ENCODE data around the gene RAB40B.
A peak's percentile ranks its signal among the peaks of the same experiment; 100 is the strongest.

Gene RAB40B

DNA sequence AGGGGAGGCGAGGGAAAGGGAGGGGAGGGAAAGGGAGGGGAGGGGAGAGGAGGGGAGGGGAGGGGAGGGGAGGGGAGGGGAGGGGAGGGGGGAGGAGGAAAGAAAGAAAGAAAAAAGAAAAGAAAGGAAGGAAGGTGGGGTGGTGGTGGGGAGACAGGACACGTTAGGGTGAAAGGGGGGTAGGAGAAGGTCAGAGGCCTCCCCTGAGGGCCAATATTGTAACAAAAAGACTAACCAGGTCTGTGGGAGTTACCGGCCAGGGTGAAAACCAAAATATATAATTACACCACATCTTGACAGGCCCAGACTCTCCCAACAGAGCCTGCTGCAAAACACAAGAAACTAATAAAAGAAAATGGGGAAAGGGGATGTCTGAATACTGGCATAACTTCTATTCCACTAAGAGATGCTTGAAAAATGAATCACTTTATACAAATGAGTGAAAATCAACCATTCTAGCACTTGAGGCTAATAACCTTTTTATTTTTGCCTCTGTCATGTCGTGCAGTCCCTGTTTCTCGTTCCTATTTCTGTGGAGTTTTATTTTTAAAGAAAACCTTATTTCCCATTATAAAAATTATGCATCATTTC lies 60.2 kb downstream of the RAB40B start:
- H3K27ac Mint-ChIP-seq: no peak overlapping the region
- H3K27me3 Mint-ChIP-seq: no peaks in the 10 kb centered on the region
- no peaks in the 10 kb centered on the region for H3K9me3 Mint-ChIP-seq
- peaks cover 45% of the 10 kb centered on the region for H3K4me1 Mint-ChIP-seq
- H3K4me3 Mint-ChIP-seq: no peak overlapping the region
- ATAC-seq: no peak
- no peak for DNase-seq

DNA sequence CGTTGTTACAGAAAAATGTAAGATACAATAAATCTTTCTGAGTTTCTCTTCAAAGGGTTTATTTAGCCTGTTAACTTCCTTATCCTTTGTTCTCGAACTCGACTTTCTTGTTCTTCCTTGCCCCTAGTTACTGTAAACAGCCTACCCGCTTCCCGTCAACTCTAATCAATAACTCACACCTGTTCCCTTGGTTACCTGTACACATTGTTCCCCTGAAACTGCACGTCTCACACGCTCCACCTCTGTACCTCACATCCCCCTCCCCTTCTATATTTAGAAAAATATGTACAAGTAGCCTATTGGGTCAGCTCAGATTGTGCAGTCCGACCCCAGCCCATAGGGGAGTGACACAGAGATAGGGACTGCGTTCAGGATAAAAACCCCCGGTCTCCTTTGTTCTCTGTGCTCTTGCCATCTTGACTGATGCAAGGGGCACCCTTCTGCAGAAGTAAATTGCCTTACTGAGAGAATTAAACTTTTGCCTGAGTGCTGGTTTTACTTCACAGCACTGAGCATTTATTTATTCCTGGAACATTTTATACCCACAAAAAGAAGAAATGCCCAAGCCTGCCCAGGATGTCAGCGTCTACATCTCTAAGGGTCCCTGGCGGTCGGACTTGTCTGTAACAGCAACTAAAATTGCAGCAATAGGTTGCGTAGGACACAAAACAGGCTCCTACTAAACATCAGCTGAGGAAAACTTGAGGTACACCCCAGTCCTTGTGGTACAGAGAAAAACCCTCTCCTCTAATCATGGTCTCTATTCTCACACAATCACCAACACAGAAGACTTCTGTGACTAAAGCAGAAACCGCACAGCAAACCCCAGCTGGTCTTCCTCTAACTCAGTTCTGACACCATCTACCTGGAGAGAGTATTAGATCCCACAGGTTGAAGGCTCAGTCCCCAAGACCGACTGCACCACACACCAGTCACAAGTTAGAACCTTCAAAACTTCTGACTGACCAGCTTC lies 61.6 kb downstream of the RAB40B start:
- Mint-ChIP-seq H3K4me3 (no peak overlapping the region), H3K27me3 (no peaks in the 10 kb centered on the region), H3K4me1 (peaks cover 50% of the 10 kb centered on the region), H3K9me3 (no peaks in the 10 kb centered on the region), H3K27ac (peak overlapping the region; percentile 29 to 68)
- no peak for ATAC-seq
- no peak for DNase-seq

DNA sequence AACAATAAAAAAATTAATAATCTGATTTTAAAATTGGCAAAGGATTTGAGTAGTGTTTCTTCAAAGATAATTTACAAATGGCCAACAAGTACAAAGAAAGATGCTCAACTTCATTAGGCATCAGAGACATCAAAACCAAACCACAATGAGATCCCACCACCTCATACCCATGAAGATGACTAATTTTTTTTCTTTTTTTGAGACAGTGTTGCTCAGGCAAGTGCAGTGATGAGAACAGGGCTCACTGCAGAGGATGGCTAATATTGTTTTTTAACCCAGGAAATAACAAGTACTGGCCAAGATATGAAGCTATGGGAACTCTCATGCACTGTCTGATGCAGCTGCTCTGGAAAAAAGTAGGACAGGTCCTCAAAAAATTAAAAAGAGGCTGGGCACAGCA lies 65.2 kb downstream of the RAB40B start:
- peak overlapping the region in 1 of 2 donors; percentile 80 for H3K27ac Mint-ChIP-seq
- peaks cover 27% of the 10 kb centered on the region for H3K4me1 Mint-ChIP-seq
- ATAC-seq (peak; percentile 58), DNase-seq (no peak)
- H3K4me3 Mint-ChIP-seq: no peak overlapping the region
- no peaks in the 10 kb centered on the region for H3K27me3 Mint-ChIP-seq
- H3K9me3 Mint-ChIP-seq: no peaks in the 10 kb centered on the region

DNA sequence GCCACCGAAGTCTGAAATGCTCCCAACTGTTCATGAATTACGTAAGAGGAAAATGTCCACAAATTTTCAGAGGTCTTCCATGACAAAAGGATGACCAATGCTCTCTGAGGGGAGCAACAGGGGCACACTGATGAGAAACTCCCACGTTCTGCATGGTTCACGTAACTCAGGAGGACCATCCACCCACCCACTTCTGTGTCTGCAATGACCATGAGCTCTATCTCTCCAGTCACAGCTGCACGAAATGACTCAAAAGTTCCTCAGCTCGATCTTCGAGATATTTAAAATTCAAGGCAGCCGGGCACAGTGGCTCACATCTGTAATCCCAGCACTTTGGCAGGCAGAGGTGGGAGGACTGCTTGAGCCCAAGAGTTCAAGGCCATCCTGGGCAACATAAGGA lies 66.0 kb downstream of the RAB40B start:
- no peak for DNase-seq
- no peak overlapping the region for H3K4me3 Mint-ChIP-seq
- no peaks in the 10 kb centered on the region for H3K9me3 Mint-ChIP-seq
- H3K27ac Mint-ChIP-seq: peak overlapping the region in 1 of 2 donors; percentile 65
- H3K27me3 Mint-ChIP-seq: no peaks in the 10 kb centered on the region
- peaks cover 23% of the 10 kb centered on the region for H3K4me1 Mint-ChIP-seq
- ATAC-seq: no peak

DNA sequence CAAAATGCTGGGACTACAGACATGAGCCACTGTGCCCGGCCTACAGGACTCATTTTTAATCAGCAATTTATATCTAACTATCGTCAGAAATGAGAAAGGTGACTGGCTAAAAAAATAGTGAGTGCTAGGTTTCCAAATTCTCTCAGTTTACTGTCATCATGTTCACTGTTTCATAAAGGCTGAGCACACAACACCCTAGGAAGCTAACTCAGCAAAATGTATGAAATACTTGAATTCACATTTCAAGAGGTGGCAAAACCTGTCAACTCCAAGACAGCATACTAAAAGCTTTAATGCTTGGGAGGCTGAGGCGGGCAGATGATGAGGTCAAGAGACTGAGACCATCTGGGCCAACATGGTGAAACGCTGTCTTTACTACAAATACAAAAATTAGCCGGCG lies 67.0 kb downstream of the RAB40B start:
- H3K4me3 Mint-ChIP-seq: no peak overlapping the region
- no peak for DNase-seq
- peak overlapping the region in 1 of 2 donors; percentile 63 for H3K27ac Mint-ChIP-seq
- no peaks in the 10 kb centered on the region for H3K9me3 Mint-ChIP-seq
- no peak for ATAC-seq
- peaks cover 13% of the 10 kb centered on the region for H3K4me1 Mint-ChIP-seq
- H3K27me3 Mint-ChIP-seq: no peaks in the 10 kb centered on the region

DNA sequence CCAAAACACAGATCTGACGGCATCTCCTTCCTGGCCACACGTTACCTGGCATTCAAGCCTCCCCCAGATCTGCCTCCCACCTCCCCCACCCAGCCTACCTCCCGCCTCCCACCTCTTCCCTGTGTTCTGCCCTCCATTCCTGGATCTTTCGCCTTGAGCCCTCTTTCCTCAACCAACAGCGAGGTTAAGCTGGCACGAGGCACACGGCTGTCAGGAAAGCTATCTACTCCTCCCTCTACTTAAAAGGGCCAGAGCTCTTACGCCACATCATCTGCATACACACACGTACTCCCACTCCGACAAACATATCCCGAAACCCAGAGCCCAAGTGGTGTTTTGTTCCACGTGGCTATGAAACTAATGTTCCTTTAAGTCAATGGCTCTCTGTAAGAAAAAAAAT lies 68.3 kb downstream of the RAB40B start:
- Mint-ChIP-seq H3K27ac (no peak overlapping the region), H3K27me3 (no peaks in the 10 kb centered on the region), H3K4me3 (no peak overlapping the region), H3K4me1 (peaks cover 11% of the 10 kb centered on the region), H3K9me3 (no peaks in the 10 kb centered on the region)
- DNase-seq: no peak
- no peak for ATAC-seq

DNA sequence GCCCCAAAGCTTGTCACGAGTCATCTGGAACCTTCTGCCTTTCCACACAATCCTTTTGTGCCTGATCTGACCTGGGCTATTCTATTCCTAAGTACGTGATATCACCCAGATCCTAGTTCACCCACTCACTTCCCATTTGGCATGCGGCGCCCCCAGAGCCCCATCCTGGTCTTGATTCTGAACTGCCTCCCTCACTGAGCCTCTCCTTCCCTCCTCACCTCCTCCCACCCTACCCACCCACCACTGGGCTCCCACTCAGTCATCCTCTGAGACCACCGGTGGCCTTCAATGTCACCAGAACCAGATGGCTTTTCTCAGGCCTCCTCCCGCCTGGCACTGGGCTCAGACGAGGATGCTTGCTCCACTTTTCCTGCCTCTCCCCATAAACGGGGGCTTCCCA lies 68.8 kb downstream of the RAB40B start:
- Mint-ChIP-seq H3K4me3 (no peak overlapping the region), H3K4me1 (peaks cover 11% of the 10 kb centered on the region), H3K27ac (peak overlapping the region in 1 of 2 donors; percentile 92), H3K27me3 (no peaks in the 10 kb centered on the region), H3K9me3 (no peaks in the 10 kb centered on the region)
- DNase-seq: no peak
- ATAC-seq: no peak

DNA sequence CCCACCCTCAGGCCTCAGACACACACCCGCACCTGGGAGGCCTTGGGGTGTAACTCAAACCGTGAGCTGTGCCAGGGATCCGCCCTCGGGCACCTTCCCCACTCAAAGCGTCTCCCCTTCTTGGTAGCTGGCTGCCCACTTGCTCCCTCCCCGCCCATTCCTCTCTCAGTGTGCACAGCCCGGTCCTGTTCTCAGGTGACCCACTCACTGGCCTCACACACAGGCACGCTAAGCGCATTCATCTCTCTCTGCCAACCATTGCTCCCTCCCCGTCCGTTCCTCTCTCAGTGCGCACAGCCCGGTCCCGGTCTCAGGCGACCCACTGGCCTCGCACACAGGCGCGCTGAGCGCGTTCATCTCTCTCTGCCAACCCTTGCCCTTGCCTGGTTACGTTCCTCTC lies 71.1 kb downstream of the RAB40B start:
- no peak for ATAC-seq
- Mint-ChIP-seq H3K27ac (no peak overlapping the region), H3K9me3 (no peaks in the 10 kb centered on the region), H3K27me3 (no peaks in the 10 kb centered on the region), H3K4me3 (no peak overlapping the region), H3K4me1 (no peaks in the 10 kb centered on the region)
- DNase-seq: no peak

DNA sequence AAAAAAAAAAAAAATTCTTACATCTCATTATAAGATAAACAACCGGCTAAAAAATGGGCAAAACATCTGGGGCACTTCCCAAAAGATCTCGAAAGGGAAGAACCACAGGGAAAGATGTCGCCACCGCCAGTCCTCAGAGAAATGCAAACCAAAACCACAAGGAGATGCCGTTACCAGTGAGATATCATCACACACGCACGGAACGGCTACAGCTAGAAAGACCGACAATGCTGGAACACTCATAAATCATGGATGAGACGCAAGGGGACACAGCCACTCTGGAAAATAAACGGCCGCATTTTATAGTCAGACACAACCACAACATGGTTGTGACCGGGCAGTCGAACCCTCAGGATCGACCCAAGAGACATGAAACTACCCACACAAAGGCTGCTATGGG lies 74.8 kb downstream of the RAB40B start:
- DNase-seq: no peak
- Mint-ChIP-seq H3K4me3 (no peak overlapping the region), H3K27ac (no peak overlapping the region), H3K4me1 (no peaks in the 10 kb centered on the region), H3K9me3 (no peaks in the 10 kb centered on the region), H3K27me3 (no peaks in the 10 kb centered on the region)
- ATAC-seq: no peak

DNA sequence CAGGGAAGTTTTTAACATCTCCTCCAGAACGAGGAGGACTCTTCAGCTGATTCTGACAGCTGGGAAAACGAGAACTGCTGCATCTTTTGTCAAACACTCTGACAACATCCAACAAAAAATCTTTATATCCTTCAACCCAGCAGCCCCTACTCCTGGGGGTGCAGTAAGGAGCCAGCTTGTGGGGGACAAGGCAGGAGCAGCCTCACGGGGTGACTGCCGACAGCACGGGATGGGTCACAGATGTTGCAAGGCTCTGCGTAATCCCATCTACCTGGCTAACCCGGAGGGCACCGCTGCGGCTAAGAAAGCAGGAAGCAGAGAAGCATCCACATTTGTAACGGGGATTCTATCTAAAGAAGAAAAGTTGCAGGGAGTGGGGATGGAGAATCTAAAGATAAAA lies 78.9 kb downstream of the RAB40B start:
- H3K4me3 Mint-ChIP-seq: no peak overlapping the region
- H3K9me3 Mint-ChIP-seq: no peaks in the 10 kb centered on the region
- ATAC-seq: no peak
- DNase-seq: no peak
- H3K27me3 Mint-ChIP-seq: no peaks in the 10 kb centered on the region
- peak overlapping the region in 1 of 2 donors; percentile 28 for H3K27ac Mint-ChIP-seq
- no peaks in the 10 kb centered on the region for H3K4me1 Mint-ChIP-seq

DNA sequence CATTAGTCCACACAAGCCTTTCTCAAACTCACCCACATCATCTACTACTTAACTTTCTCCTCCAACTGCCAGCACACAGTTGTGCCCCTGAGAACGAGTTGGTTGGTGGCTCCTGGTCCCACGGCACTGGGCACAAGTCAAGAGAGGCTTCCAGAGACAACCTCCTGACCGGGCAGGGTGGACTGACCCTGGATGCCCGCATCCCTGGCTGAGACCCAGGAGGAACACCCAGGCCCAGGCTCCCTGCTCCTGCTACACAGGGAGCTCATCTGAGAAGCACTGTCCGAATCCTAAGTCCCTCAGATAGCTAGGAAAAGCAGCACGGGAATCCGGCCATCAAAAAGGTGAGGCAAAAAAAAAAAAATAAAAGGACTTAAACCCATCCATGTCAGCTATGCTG lies 79.3 kb downstream of the RAB40B start:
- Mint-ChIP-seq H3K27ac (peak overlapping the region in 1 of 2 donors; percentile 19), H3K4me3 (no peak overlapping the region)
- no peak for ATAC-seq

DNA sequence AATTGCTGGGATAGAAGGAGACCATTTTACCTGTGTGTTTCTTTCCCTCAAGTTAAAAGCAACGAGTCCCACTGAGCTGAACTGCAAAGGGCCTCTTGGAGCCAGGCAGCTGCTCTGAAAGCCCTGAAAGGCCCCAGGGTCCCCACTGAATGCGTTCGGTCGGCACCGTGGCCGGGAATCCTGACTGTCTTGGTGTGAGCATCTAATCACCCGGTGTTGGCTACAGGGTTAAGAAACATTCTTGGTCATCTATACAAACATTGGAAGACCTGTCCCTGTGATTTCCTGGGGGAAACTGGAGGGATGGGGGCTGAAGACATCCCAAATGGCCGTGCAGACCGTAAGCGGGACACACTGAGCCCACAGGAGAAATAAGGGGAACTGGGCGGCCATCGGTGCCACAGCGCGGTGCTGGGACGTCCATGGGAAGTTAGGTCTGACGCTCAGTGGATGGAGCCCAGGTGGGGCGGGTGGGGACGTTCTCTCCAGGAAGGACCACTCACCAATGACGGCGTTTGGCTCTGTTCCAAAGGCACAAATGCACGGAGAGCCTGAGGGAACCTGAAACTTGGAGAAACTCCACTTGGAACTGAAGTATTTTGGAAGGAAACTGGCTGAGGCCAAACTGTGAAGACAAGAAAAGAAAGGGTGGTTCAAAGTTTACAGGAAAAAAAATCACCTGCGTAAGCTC lies 82.3 kb downstream of the RAB40B start:
- Mint-ChIP-seq H3K27me3 (no peaks in the 10 kb centered on the region), H3K27ac (no peak overlapping the region), H3K9me3 (no peaks in the 10 kb centered on the region), H3K4me3 (no peak overlapping the region), H3K4me1 (no peaks in the 10 kb centered on the region)
- DNase-seq: no peak
- ATAC-seq: no peak

More for the DNA sequence above, 79.3 kb downstream of the RAB40B start:
- DNase-seq: no peak
- Mint-ChIP-seq H3K4me1 (no peaks in the 10 kb centered on the region), H3K9me3 (no peaks in the 10 kb centered on the region), H3K27me3 (no peaks in the 10 kb centered on the region)

DNA sequence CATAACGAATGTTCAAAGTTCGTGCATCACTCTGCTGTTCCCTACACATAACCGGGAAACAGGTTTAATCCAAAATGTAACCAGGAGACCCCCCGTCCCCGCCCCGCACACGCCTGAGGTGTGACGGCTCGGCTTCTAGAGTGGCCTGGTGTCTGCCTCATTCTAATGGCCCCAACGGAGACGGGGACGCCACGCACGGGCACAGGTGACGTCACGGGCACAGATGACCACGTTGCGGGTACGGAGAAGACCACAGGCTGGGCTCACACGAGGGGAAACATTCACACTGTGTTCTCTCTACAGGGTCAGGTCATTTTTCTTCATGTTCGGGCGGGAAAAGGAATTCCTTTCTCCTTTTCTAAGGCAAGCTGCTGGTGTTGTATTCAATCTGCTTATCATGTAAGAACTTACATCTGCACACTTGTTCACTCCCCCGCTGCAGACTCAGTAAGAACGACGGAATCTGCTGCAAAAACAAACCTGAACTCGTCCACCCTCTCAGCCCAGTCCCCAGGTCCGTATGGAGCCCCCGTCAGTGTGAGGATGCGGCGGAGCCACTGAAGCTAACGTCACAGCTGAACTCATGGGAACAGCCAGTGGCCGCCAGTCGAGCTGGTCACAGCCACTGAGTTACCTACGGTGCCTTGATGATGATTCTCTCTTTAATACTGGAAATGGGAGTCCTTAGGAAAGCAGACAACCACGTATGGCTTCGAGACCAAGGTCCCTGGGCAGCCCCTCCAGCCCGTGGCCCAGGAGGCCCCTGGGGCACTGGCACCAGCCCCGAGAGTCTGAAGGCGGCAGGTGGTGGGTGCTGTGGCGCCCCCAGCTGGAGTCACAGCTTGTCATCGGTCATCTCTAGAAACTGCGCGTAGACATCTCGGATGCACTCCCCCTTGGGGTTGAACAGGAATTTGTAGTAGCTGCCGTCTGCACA lies 83.1 kb downstream of the RAB40B start:
- ATAC-seq: no peak

DNA sequence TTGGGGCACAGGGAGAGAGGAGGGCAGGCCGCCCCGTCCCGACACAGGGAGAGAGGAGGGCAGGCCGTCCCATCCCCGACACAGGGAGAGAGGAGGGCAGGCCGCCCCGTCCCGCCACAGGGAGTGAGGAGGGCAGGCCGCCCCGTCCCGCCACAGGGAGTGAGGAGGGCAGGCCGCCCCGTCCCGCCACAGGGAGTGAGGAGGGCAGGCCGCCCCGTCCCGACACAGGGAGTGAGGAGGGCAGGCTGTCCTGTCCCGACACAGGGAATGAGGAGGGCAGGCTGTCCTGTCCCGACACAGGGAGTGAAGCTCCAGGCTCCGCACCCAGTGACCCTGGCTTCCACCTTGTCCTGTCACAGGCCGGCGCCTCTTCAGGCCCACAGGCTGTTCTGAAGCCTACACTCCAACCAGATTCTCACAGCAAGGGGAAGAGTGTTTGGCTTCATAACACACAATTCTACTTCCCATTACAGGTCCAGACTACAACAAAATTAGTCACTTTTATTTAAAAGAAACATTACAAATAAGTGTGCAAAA lies 84.3 kb downstream of the RAB40B start:
- no peak for DNase-seq
- no peaks in the 10 kb centered on the region for H3K9me3 Mint-ChIP-seq
- H3K27ac Mint-ChIP-seq: no peak overlapping the region
- H3K4me3 Mint-ChIP-seq: no peak overlapping the region
- H3K27me3 Mint-ChIP-seq: no peaks in the 10 kb centered on the region
- H3K4me1 Mint-ChIP-seq: no peaks in the 10 kb centered on the region
- no peak for ATAC-seq

More for the DNA sequence above, 83.1 kb downstream of the RAB40B start:
- Mint-ChIP-seq H3K4me3 (no peak overlapping the region), H3K9me3 (no peaks in the 10 kb centered on the region), H3K27ac (no peak overlapping the region), H3K27me3 (no peaks in the 10 kb centered on the region), H3K4me1 (no peaks in the 10 kb centered on the region)
- DNase-seq: no peak

Data from stimulated activated naive CD8-positive, alpha-beta T cell treated with anti-CD3 and anti-CD28 coated beads, Interleukin-15, amount 100 ng/mL, for 72 hours (primary cell).